ENCODE results near the gene HS6ST1. TPM values are rescaled to one million over a fixed set of nuclear protein-coding genes. Genes with fewer than 3 reads are reported as not detected.

The HS6ST1 gene
- total RNA-seq, 2 experiments from 2014 or later = 7.1 to 8.7 TPM

DNA sequence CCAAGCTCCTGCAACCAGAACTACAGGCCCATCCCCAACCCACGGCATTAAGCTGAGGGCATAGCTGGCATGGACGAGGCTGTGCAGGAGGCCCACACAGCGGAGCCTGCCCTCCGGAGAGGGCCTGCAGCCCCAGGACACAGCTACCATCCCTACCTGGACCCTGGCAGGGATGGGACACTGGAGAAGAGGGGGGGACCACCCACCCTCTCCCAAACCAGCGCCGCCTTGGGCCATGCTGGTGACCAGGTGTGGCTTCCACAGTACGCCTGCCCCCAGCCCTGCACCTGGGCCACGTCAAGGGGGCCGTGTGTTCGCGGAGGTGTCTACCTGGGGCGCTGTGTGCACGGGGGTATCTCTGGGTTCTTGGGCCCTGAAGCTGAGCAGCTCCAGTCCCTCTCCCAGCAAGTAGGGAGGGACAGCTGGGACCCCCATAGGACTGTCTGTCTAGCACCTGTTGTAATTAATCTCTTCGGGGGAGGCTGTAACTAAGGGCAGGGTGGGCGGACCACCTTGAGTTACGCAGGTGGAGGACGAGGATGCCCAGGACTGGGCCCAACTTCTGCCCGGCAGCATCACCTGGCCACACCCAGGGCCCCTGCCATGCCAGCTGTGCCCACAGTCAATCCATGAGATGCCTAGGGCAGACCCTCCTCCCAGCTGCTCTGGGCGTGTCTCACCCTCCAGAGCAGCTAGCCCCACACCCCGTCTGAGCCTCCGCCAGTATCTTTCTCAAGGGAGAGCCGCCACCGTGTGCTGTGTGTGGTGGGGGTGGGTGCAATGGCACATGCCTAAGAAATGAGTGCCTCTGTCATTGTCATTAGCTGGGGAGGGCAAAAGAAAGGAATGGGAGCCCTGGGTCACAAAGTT is 18.3 kb downstream of the HS6ST1 start:
- intact Hi-C loops (cut with DNase I, micrococcal nuclease) = no loop called here

DNA sequence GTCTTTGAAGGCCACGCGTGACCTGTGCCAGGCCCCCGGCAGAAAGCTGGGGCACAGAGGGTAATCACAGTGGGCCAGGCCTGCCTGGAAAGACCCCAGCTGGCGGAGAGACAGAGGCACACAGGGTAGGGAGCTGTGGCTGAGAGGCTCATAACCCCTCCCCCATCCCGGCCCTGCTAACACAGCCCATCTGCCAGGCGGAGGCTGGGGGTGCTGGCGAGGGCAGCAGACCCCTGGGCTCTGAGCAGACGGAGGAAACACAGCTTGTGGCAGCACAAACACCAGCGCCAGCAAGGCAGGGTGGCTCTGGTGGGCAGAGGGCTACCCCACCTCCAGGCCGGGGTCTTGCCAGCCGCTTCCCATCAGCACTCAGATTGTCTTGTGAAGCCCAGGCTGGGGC is 19.0 kb downstream of the HS6ST1 start:
- Mint-ChIP-seq H3K36me3 (ENCODE audit: low read depth) (no peaks in the 10 kb centered on the region), H3K27ac (no peak overlapping the region), H3K4me1 (ENCODE audit: low read depth) (peaks cover 27% of the 10 kb centered on the region), H3K4me3 (no peak overlapping the region), H3K27me3 (no peaks in the 10 kb centered on the region), H3K9me3 (no peaks in the 10 kb centered on the region)
- ChIA-PET CTCF (no interaction called here), POLR2A (no interaction called here)
- Histone ChIP-seq H3K27ac (ENCODE audit: low read depth in 1 of 2, low read length in 2 of 2) (no peak overlapping the region), H3K27me3 (ENCODE audit: control insufficient read depth in 1 of 2, insufficient read depth in 2 of 2, low read length in 2 of 2) (no peaks in the 10 kb centered on the region), H3K36me3 (ENCODE audit: insufficient read depth, low read length) (no peaks in the 10 kb centered on the region), H3K4me3 (ENCODE audit: low read length) (no peak overlapping the region), H3K4me1 (ENCODE audit: insufficient read depth, low read length) (no peaks in the 10 kb centered on the region), H3K9me3 (ENCODE audit: control insufficient read depth in 1 of 2, insufficient read depth in 1 of 2, low read length in 2 of 2) (peaks cover 0 to 7% of the 10 kb centered on the region in 2 experiments)
- TF ChIP-seq, protein P1, sequence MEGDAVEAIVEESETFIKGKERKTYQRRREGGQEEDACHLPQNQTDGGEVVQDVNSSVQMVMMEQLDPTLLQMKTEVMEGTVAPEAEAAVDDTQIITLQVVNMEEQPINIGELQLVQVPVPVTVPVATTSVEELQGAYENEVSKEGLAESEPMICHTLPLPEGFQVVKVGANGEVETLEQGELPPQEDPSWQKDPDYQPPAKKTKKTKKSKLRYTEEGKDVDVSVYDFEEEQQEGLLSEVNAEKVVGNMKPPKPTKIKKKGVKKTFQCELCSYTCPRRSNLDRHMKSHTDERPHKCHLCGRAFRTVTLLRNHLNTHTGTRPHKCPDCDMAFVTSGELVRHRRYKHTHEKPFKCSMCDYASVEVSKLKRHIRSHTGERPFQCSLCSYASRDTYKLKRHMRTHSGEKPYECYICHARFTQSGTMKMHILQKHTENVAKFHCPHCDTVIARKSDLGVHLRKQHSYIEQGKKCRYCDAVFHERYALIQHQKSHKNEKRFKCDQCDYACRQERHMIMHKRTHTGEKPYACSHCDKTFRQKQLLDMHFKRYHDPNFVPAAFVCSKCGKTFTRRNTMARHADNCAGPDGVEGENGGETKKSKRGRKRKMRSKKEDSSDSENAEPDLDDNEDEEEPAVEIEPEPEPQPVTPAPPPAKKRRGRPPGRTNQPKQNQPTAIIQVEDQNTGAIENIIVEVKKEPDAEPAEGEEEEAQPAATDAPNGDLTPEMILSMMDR (IDR thresholded peaks at IDR 0.05) = no peak
- no peak for DNase-seq
- no peak for ATAC-seq (ENCODE audit: poor library complexity)
- intact Hi-C loops (cut with DNase I, micrococcal nuclease) = no loop called here

More for the DNA sequence above, 18.3 kb downstream of the HS6ST1 start:
- Mint-ChIP-seq H3K4me1 (ENCODE audit: low read depth) (peaks cover 25% of the 10 kb centered on the region), H3K36me3 (ENCODE audit: low read depth) (no peaks in the 10 kb centered on the region), H3K4me3 (no peak overlapping the region), H3K9me3 (no peaks in the 10 kb centered on the region), H3K27ac (no peak overlapping the region), H3K27me3 (no peaks in the 10 kb centered on the region)
- Histone ChIP-seq H3K4me3 (ENCODE audit: low read length) (no peak overlapping the region), H3K27me3 (ENCODE audit: control insufficient read depth in 1 of 2, insufficient read depth in 2 of 2, low read length in 2 of 2) (no peaks in the 10 kb centered on the region), H3K27ac (ENCODE audit: low read depth in 1 of 2, low read length in 2 of 2) (no peak overlapping the region), H3K9me3 (ENCODE audit: control insufficient read depth in 1 of 2, insufficient read depth in 1 of 2, low read length in 2 of 2) (peaks cover 0 to 7% of the 10 kb centered on the region in 2 experiments), H3K4me1 (ENCODE audit: insufficient read depth, low read length) (no peaks in the 10 kb centered on the region), H3K36me3 (ENCODE audit: insufficient read depth, low read length) (no peaks in the 10 kb centered on the region)
- ATAC-seq (ENCODE audit: poor library complexity) (no peak), DNase-seq (no peak)
- ChIA-PET CTCF (no interaction called here), POLR2A (no interaction called here)
- TF ChIP-seq, protein P1 (IDR thresholded peaks at IDR 0.05) = no peak

DNA sequence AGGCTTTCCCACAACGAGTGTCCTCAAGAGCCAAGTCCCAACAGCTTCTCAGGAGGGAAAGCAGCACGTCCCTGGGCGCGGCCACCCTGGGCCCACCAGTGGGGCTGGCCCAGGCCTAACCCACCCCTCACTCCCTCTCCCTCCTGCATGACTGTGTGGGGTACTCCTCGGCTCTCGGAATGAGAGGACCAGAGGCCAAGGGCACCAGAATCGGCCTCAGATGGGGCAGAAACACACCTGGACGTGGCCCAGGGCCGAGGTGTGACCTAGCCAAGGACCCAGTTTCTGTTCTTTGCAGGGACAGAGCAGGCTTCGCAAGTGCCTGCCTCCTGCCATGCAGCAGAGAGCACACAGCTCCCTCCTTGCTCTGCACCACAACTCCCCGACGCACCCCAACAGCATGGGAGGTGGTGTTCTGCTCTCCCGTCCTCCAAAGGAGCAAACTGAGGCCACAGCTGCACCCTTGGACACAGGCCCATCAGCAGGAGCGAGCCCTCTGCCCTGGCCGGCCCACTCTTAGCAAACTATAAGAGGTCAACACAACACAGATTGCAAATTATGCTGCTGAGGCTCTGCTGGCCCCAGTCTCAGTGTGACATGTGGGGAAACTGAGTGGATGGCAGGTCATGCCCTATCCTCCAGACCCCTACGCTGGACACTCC is 19.7 kb downstream of the HS6ST1 start:
- Histone ChIP-seq H3K36me3 (ENCODE audit: insufficient read depth, low read length) (no peaks in the 10 kb centered on the region), H3K9me3 (ENCODE audit: control insufficient read depth in 1 of 2, insufficient read depth in 1 of 2, low read length in 2 of 2) (peaks cover 0 to 7% of the 10 kb centered on the region in 2 experiments), H3K4me1 (ENCODE audit: insufficient read depth, low read length) (no peaks in the 10 kb centered on the region), H3K27ac (ENCODE audit: low read depth in 1 of 2, low read length in 2 of 2) (no peak overlapping the region), H3K4me3 (ENCODE audit: low read length) (no peak overlapping the region), H3K27me3 (ENCODE audit: control insufficient read depth in 1 of 2, insufficient read depth in 2 of 2, low read length in 2 of 2) (no peaks in the 10 kb centered on the region)
- ChIA-PET CTCF (no interaction called here), POLR2A (no interaction called here)
- Mint-ChIP-seq H3K9me3 (no peaks in the 10 kb centered on the region), H3K27ac (no peak overlapping the region), H3K4me3 (no peak overlapping the region), H3K36me3 (ENCODE audit: low read depth) (no peaks in the 10 kb centered on the region), H3K4me1 (ENCODE audit: low read depth) (peaks cover 27% of the 10 kb centered on the region), H3K27me3 (no peaks in the 10 kb centered on the region)
- DNase-seq (no peak), ATAC-seq (ENCODE audit: poor library complexity) (no peak)
- intact Hi-C loops (cut with DNase I, micrococcal nuclease) = no loop called here
- TF ChIP-seq, protein P1 (IDR thresholded peaks at IDR 0.05) = no peak
